ENCODE results near the gene AGPAT3.

AGPAT3 gene

DNA sequence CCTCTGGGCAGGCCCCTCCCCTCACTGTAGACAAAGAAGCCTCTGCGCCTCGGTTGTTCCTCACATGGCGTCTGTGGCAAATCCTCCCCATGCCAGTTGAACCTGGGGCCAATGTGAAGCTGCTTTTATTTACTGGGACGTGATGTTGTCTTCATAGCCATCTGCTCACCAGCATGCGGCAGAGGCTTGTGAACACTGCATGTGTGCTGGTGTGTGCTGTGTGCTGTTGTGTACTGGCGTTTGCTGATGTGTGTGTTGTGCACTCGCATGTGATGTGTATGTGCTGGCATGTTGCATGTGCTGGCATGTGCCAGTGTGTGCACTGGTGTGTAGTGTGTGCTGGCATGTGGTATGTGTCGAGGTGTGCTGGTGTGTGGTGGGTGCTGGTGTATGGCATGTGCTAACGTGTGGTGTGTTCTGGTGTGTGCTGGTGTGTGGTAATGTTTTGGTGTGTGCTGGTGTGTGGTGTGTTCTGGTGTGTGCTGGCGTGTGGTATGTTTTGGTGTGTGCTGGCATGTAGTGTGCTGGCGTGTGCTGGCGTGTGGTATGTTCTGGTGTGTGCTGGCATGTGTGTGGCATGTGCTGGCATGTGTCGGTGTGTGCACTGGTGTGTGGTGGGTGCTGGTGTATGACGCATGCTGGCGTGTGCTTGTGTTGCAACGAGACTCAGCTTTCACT is 109.9 kb downstream of the AGPAT3 start:
- no peak for DNase-seq (ENCODE audit: low spot score)

DNA sequence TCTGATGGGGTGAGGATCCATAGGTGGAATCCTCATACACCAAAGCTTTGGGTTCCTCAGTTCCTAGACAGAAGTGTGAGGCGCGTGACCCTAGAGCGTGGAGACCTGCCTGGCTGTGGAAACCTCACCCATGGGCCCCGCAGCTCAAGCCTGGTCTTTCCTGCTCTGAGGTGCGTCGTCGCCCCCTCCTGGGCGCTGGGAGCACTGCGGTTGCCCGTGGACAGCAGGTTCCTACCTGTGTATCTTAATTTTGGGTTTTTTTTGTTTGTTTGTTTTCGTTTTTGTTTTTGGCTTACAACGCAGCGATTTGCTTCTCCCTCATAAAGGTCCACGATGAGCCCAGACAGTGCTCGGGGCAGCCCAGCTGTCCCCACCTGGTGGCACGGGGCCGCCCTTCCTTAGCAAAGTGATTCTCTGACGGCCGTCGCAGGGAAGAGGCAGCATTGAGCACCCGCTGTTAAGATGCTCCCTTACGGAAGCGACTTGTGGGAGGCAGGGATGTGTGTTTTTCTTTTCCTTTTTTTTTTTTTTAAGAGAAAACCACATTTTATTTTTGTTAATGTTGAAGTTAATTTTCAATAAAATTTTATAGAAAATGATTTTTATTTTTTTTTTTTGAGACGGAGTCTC is 110.6 kb downstream of the AGPAT3 start:
- peak; percentile 54 for DNase-seq (ENCODE audit: low spot score)

DNA sequence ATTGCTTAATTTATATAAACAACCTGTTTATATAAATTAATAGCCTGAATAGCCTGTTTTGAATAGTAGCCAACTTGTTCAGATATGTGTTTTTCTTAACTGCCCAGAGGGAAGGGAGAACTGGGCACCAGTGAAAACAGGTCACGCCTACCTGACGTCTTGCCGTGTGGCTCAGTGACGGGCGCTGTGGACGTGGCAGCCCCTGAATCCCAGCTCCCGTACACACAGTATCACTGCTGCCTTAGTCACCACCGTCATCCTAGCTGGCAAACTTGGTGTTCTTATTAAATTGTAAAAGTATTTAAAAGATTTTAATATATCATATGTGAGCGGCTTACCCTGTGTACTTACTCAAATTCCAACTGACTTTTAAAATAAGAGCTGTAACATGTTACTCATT is 111.6 kb downstream of the AGPAT3 start:
- DNase-seq (ENCODE audit: low spot score), result no peak

DNA sequence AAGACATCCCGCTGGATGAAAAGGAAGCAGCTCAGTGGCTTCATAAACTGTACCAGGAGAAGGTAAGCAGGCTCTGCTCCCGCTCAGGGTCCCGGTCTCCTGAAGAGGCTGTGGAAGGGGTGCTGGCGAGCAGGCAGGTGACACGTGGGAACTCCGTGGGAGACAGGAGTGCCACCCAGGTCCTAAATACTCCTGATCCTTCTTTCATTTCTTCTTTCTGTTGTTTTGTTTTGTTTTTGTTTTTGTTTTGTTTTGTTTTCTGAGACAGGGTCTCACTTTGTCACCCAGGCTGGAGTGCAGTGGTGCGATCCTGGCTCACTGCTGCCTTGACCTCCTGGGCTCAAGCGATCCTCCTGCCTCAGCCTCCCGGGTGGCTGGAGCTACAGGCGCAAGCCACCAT is 113.0 kb downstream of the AGPAT3 start:
- DNase-seq (ENCODE audit: low spot score), result no peak

DNA sequence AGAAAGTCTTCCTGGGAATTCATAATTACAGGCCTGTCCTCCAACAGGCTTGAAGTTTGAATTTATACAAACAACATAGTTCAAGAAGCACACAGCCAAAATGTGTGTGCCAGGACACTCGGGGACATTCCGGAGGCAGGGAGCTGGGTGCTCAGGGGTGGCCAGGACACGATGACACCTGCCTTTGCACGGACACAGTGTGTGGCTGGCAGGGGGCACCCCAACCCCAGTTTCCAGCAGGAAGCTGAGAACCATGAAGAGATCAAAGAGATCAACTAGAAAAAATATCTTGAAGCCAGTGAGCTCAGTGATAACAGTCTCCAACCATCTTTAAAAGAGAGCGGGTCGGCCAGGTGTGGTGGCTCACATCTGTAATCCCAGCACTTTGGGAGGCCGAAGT is 114.6 kb downstream of the AGPAT3 start:
- DNase-seq (ENCODE audit: low spot score), result no peak

DNA sequence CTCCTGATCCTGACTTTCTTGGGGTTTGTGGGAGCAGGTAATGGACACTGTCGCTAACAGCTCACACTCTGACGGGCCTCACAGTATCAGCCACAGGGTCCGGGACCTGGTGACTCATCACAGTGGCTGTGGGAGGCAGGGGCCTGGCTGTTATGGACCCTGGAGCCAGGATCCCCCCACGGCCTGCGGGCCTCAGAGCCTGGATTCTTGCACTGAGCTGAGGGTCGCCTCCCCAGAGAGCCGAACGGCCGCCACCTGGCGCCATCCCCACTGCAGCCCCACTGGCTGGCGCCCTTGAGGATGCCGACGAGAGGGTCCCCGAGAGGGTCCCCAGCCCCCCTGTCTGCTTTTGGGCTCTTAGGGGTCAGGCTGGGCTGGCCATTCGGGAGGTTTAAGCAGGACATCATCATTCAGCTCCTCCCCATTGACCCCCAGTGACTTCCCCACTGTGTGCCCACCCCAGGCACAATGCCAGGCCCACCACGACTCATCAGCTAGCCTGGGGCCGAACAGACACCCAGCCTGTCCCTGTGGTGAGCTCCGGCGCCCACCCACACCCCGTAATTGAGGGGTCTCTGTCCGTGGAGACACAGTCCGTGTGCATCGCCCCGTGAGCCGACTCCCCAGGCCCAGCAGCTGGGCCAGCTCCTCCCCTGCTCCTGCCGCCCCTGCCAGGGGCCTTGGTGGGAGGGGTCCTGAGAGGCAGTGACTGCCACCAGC is 116.3 kb downstream of the AGPAT3 start:
- no peak for DNase-seq (ENCODE audit: low spot score)

DNA sequence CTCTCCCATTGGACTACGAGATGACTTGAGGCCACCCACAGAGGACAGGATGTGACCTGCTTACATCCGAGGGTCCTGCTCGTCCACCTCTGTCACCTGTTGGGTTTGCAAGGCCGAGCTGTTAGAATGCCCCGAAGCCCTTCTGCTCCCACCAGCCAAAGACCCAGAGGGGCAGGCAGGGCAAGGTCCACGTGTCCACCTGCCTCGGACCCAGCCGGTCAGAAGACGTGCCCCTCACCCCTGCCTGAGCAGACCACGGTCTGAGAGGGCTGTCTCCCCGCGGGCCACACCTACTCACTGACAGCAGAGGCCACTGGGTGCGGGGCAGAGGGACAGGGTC is 116.8 kb downstream of the AGPAT3 start:
- no peak for DNase-seq (ENCODE audit: low spot score)

DNA sequence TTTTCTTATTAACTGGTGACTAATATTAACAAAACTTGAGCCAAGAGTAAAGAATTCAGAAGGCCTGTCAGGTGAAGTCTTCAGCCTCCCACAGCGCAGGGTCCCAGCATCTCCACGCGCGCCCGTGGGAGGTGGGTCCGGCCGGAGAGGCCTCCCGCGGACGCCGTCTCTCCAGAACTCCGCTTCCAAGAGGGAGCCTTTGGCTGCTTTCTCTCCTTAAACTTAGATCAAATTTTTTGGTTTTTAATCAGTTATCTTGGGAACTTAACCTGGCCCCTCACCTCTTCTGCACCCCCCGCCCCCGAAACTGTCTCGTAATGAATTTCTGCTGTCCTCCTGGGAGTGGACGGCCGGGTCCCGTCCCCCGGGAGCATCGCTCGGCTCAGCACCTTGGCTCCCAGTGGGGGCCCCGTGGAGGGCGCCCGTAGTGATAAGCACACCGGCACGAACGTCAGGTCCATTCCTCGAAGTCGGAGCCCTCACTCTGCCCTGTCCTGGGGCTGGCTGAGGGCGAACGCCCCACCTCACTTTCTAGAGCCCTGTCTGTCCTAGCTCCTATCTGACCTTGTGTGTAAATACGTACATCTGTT is 117.6 kb downstream of the AGPAT3 start:
- DNase-seq (ENCODE audit: low spot score), result no peak

DNA sequence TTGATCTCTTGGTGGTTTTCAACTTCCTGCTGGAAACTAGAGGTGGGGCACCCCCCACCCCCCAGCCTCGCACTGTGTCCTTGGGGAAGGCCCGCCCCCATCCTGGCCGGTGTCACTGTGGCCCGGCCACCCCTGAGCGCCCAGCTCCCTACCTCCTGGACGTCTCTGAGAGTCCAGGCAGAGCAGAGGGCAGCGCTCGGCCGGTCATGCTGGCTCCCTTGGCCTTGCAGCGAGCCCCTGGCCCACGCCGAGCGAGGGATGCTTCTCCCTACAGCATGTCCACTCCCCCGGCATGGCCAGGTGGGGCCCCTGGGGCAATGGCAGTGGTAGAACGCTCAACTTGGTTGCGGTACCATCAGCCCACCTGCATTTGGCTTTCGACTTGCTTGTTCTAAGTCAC is 118.4 kb downstream of the AGPAT3 start:
- no peak for DNase-seq (ENCODE audit: low spot score)

DNA sequence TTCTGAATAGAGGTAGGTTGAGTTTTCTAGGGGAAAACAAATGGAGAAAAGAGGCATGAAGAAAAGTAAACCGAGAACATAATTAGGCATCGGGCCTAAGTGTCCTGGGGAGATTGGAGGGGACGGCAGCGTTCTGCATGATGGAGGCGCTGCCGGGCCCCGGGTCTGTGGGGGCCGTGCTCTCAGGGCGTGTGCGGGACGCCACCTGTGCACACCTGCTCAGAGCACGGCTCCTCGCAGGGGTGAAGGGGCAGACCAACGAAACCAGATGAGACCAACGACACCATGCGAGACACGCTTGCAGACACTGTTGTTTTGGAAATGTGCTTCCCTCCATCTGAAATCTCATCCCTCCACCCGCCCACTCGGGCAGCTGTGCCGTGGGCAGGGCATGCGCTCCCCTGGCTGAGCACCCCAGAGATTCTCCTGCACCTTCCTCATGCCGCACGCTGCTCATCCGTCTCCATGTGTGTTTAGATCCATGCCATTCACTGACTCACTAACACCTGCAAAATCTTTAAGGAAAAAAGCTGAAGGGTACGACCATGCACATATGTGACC is 118.9 kb downstream of the AGPAT3 start:
- no peak for DNase-seq (ENCODE audit: low spot score)

DNA sequence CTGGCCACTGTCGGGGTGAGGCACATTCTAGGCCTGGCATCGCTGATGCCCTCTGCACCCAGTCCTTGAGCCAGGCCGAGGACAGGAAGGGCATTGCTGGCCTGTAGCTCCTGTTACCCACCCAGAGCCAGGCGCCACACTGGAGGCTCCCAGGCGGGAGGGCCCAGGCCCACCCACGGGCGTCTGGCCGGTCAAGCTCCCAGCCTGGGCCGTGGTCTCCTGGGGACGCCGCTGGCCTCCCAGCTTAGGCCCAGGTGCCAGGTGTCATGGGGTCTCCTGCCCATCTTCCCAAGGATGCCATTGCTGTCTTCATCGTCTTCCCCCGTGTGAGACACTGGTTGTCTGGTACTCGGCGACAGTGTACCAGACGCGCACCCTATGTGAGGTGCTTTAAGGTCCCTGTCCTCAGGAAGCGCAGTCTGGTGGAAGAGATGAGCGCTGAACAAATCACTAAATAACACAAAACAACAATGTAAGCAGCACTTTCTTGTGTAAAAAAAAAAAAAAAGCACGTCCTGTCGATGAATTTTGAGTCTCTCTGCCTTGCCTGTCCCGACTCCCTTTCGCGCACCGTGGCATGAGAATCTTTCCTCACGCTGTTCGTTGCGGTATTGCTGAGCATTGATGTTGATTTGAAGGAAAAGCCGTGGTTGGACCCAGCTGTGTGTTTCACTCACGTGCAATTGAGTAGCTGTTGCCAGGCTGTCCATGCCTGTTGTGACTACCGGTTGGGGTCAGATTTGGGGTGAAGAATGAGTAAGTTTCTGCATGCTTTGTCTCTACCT is 120.1 kb downstream of the AGPAT3 start:
- DNase-seq (ENCODE audit: low spot score), result no peak

DNA sequence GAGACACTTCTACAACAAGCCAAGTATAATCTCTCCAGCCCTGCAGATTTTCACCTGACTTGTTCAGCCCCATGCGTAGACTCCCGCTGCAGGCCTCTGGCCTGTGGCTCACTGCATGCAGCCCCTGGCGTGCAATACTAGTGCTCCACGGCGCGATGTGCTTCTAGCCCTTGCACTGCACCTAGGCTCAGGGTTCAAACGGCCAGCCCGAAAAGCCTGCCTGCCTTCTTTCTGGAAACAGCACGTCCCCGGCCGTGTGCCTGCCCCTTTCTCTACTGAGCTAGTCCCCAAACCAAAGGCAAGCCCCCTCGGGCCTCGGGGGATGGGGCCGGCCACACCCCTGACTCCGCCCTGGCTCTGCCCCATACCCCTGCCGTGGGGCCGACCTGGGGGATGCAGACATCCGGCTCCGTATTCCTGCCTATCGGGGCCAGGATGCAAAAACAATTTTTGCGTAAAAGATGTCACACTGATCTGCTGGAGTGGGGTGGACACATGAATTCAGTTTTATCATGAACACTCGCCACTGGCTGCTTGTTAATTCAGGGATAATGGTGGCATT is 120.7 kb downstream of the AGPAT3 start:
- DNase-seq (ENCODE audit: low spot score), result no peak

DNA sequence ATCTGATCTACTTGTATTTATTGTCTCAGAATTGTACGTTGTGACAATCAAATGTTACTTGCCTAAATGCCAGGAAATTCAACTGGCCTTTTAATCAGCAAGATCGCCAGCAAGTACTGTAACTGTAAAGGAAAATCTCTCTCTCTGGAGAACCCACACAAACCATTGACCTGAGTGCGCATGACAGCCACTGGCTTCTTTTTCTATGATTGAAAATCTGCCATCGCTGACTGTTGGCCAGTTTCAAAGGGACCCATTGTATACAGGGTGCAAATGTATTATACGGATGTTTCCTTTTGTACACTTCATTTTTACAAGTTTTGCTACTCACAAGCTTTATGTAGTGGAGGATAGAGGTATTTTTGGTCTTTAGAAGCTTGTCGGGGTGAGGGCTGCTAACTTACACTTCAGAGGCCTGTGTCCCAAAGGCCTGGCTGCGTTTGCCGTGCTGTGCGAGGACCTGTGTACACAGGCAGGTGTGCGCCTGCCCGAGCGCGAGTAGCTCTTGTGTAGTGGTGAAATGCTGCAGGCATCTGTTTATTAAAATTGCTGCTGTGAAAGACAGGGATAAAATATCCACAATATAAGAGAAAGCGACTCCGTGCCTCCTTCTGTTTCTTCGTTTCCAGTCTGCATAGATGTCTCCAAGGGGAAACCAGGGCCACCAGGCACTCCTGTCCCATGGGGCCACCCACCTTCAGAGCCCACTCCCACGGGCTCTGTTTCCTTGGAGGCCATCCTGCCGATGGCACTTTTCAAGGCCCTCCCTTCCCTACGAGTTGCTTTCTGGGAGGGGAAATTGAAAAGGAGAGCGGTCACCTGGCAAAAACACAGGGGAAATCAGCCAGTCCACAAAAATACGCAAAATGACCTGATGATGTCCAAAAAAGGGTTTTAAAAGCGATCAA is 121.8 kb downstream of the AGPAT3 start:
- no peak for DNase-seq (ENCODE audit: low spot score)

DNA sequence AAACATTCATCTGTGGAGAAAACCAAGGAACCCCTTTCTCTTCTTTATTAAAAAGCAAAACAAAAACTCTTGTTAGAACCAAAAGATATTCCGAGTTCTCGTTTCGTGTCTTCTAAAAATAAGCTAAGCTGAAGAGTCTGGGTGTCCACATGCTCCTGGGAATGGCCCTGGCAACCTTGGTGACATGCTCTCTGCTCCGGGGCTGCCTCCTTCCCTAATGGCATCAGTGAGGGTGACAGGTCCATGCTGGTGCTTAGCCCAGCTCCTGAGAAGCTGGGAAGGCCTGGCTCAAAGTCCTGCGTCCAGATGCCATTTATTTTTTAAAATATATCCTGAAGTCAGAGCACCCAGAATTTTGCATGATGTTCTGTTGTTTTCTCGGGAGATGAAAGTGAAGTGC is 122.5 kb downstream of the AGPAT3 start:
- DNase-seq (ENCODE audit: low spot score), result no peak

DNA sequence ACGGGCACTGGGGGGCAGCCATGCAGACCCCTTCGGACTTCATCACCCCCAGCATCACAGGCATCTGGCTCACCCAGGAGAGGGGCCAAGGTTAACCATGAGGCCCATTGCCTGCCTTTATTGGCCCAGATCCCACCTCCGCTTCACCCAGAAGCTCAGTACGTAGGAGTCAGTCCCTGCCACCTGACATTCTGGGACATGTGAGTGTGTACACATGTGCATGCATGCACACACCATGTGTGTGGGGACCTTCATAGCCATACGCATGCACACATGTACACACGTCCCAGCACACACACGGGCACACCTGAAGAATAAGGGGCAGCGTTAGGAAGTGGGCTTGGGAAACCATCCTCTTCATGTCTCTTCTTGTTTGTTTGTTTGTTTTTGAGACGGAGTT is 123.0 kb downstream of the AGPAT3 start:
- DNase-seq (ENCODE audit: low spot score), result no peak

DNA sequence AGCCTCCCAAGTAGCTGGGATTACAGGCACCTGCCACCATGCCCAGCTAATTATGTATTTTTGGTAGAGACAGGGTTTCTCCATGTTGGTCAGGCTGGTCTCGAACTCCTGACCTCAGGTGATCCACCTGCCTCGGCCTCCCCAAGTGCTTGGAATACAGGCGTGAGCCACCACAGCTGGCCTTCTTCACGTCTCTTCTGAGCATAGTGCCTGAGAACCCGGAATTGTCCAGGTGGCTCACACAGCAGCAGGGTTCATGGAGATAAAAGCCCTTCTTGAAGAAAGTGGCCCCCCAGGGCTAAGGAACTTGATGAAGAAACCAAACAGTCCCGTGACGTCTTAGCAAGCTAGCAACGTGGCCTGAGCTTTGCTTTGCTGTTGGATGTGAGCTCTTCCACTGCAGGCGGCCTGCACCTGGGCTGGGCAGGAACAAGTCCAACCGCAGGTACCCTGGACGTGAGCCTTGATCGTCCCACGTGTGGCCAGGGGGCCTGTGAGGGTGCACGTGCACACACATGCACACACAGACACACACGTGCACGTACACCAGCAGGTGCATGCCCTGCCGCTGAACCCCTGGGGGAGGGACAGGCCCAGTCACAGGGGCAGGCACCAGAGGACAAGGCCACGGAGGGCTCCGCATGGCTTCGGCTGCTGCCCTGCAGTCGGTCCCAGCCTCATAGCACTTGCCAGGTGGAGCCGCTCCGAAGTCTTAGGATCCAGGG is 123.6 kb downstream of the AGPAT3 start:
- DNase-seq (ENCODE audit: low spot score), result no peak

DNA sequence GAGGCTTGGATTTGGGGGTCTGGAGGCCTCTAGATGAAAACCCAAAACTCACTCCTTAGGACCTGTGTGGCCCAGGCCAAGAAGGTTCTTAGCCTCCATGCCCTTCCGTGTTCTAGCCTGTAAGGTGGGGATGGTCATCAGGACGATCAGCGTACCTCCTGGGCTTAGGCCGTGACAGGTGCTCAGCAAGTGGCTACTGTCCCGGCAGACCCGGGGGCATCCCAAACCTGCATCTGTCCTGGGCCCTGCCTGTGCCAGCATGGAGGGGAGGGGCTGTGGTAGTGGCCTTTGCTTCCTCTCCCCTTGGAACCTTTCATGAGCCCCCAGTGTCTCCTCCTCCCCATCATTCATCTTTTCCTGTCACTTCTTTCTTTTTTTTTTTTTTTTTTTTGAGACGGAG is 124.4 kb downstream of the AGPAT3 start:
- DNase-seq (ENCODE audit: low spot score), result no peak

DNA sequence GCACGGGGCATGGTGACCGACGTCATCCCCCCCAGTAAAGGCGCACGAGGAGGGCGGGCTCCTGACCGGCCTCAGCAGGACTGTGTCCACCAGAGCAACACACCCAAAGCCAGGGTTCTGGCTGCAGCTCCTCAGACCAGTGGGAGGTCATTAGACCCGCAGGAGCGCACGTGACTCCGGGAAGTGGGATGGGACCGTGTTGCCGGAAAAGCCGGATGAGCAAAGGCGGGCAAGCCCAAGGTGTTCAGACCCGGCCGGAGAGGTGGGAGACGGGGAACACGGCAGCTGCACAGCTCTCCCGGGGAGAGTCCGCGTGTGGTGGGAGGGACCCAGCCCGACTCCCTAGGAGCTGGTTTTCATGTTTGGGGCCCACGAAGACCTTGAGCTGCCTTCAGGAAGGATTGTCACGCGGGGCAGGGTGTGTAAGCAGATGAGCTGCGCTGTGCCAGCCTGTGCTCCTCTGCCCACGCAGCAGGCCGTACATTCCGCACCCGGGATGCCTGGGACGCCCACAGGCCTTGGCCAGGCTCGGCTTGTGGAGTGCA is 126.5 kb downstream of the AGPAT3 start:
- no peak for DNase-seq (ENCODE audit: low spot score)

DNA sequence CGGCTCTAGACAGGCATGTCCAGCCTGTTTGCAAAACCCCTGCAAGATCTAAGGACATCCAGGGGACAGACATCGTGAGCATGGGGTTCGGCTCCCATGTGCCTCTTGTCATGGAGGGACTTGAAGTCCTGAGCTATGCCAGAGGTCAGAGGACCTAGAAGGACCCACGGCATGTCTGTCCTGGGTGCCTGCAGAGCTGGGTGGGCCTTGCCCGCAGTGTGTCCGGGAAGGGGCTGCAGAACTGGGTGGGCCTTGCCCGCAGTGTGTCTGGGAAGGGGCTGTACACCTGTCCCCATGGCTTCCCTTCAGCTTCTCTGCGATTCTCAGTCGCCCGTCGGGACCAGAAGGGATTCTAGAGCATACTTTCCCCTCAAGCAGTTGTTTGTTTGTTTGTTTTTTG is 127.1 kb downstream of the AGPAT3 start:
- no peak for DNase-seq (ENCODE audit: low spot score)
